ENCODE measurements around the gene CTNNA2.

The CTNNA2 gene

GRCh38 chr2:79713131-79713785 lies 200.4 kb downstream of the CTNNA2 start:
- DNase-seq (ENCODE audit: low spot score), result no peak

GRCh38 chr2:79714283-79714682 lies 201.4 kb downstream of the CTNNA2 start:
- DNase-seq (ENCODE audit: low spot score), result no peak

GRCh38 chr2:79715338-79715737 lies 202.5 kb downstream of the CTNNA2 start:
- no peak for DNase-seq (ENCODE audit: low spot score)

- DNase-seq (ENCODE audit: low spot score), result no peak
These were observed 203.4 kb downstream of the CTNNA2 start for GRCh38 chr2:79716266-79716665.

GRCh38 chr2:79717364-79718007 lies 204.6 kb downstream of the CTNNA2 start:
- no peak for DNase-seq (ENCODE audit: low spot score)

- no peak for DNase-seq (ENCODE audit: low spot score)
These were observed 208.2 kb downstream of the CTNNA2 start for GRCh38 chr2:79721061-79721460.

GRCh38 chr2:79721966-79722365 lies 209.1 kb downstream of the CTNNA2 start:
- DNase-seq (ENCODE audit: low spot score), result no peak

GRCh38 chr2:79723830-79724229 lies 211.0 kb downstream of the CTNNA2 start:
- DNase-seq (ENCODE audit: low spot score), result no peak

- DNase-seq (ENCODE audit: low spot score), result no peak
These were observed 216.7 kb downstream of the CTNNA2 start for GRCh38 chr2:79729532-79729931.

GRCh38 chr2:79734518-79734917 lies 221.7 kb downstream of the CTNNA2 start:
- DNase-seq (ENCODE audit: low spot score), result no peak

GRCh38 chr2:79740879-79741443 lies 228.1 kb downstream of the CTNNA2 start:
- DNase-seq (ENCODE audit: low spot score), result no peak

GRCh38 chr2:79750321-79750720 lies 237.5 kb downstream of the CTNNA2 start:
- DNase-seq (ENCODE audit: low spot score), result no peak

GRCh38 chr2:79757526-79757925 lies 244.7 kb downstream of the CTNNA2 start:
- DNase-seq (ENCODE audit: low spot score), result no peak

GRCh38 chr2:79758042-79758441 lies 245.2 kb downstream of the CTNNA2 start:
- DNase-seq (ENCODE audit: low spot score), result no peak

- DNase-seq (ENCODE audit: low spot score), result no peak
These were observed 246.0 kb downstream of the CTNNA2 start for GRCh38 chr2:79758749-79759282.

- DNase-seq (ENCODE audit: low spot score), result no peak
These were observed 258.1 kb downstream of the CTNNA2 start for GRCh38 chr2:79770926-79771325.

- no peak for DNase-seq (ENCODE audit: low spot score)
These were observed 258.6 kb downstream of the CTNNA2 start for GRCh38 chr2:79771493-79771892.

- no peak for DNase-seq (ENCODE audit: low spot score)
These were observed 261.2 kb downstream of the CTNNA2 start for GRCh38 chr2:79774016-79774415.

- no peak for DNase-seq (ENCODE audit: low spot score)
These were observed 263.6 kb downstream of the CTNNA2 start for GRCh38 chr2:79776461-79776860.

GRCh38 chr2:79780781-79781180 lies 267.9 kb downstream of the CTNNA2 start:
- DNase-seq (ENCODE audit: low spot score), result no peak

GRCh38 chr2:79782576-79783452 lies 270.0 kb downstream of the CTNNA2 start:
- DNase-seq (ENCODE audit: low spot score), result no peak

- no peak for DNase-seq (ENCODE audit: low spot score)
These were observed 276.3 kb downstream of the CTNNA2 start for GRCh38 chr2:79788952-79789651.

All from ecto neural progenitor cell (in vitro differentiated cells).